HCT116 (cell line): Measurements from ENCODE around the gene SCD5.

Experiments
- CEBPB ChIP-seq: IDR thresholded peaks from 2 replicates; pipeline ENCODE4 v1.6.1; 2012; ENCODE audit warnings: low read depth
- EZH2 ChIP-seq: fragments of 200-600 bp; sonication (generic); IDR thresholded peaks from 2 replicates; pipeline ENCODE4 v1.6.1; 2017; ENCODE audit warnings: antibody characterized with exemption, mixed run types
- POLR2A ChIP-seq: IDR thresholded peaks from 2 replicates; pipeline ENCODE4 v1.7.0; 2011; ENCODE audit warnings: borderline replicate concordance; ENCODE audit not compliant: insufficient read depth, insufficient read length; ENCODE audit errors: extremely low read depth
- POLR2AphosphoS5 ChIP-seq: IDR thresholded peaks from 2 replicates; pipeline ENCODE4 v1.6.1; 2011; ENCODE audit warnings: mild to moderate bottlenecking, low read depth, low read length, moderate library complexity
- REST ChIP-seq: IDR thresholded peaks from 2 replicates; pipeline ENCODE4 v1.6.1; 2012; ENCODE audit warnings: low read depth
- YY1 ChIP-seq: IDR thresholded peaks from 2 replicates; pipeline ENCODE4 v1.6.1; 2011; ENCODE audit warnings: low read length, low read depth, moderate library complexity, mild to moderate bottlenecking; ENCODE audit not compliant: insufficient replicate concordance; ENCODE audit errors: extremely low read depth
- ZNF274 ChIP-seq: fragments of 200-500 bp; sonication (Bioruptor generic); IDR thresholded peaks from 2 replicates; pipeline ENCODE4 v1.6.1; 2014; ENCODE audit warnings: mild to moderate bottlenecking, low read depth, low read length, inconsistent platforms
- TF ChIP-seq, protein P1 (sequence below), 3 experiments: fragments of 200-600 bp in 1 of 3; sonication (generic) in 1 of 3; IDR thresholded peaks in 2 of 3; conservative IDR thresholded peaks in 1 of 3; 2 replicates each; pipeline ENCODE4 v1.5.1; 2012 to 2017; ENCODE audit warnings: low read depth in 2 of 3, low read length in 2 of 3, antibody characterized with exemption in 1 of 3, borderline replicate concordance in 1 of 3, control low read depth in 1 of 3, mild to moderate bottlenecking in 1 of 3, mixed read lengths in 1 of 3, mixed run types in 1 of 3, moderate library complexity in 1 of 3; ENCODE audit not compliant: insufficient read depth in 1 of 3

DNA sequence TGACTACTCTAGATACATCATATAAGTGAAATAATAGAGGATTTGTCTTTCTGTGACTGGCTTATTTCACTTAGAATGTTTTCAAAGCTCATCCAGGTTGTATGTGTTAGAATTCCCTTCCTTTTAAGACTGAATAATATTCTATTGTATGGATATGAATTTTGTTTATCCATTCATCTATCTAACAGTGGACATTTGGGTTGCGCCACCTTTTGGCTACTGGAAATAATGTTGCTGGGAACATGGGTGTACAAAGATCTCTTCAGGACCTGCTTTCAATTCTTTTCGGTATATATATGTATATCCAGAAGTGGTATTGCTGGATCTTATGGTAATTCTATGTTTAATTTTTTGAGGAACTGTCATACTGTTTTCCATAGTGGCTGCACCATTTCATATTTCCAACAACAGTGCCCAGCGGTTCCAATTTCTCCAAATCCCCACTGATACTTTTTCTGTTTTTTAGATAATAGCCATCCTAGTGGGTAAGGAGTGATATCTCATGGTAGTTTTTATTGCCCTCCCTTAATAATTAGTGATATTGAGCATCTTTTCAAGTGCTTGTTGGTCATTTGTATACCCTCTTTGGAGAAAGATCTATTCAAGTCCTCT lies 3.4 kb upstream of the SCD5 start:
- TF ChIP-seq, protein P1, sequence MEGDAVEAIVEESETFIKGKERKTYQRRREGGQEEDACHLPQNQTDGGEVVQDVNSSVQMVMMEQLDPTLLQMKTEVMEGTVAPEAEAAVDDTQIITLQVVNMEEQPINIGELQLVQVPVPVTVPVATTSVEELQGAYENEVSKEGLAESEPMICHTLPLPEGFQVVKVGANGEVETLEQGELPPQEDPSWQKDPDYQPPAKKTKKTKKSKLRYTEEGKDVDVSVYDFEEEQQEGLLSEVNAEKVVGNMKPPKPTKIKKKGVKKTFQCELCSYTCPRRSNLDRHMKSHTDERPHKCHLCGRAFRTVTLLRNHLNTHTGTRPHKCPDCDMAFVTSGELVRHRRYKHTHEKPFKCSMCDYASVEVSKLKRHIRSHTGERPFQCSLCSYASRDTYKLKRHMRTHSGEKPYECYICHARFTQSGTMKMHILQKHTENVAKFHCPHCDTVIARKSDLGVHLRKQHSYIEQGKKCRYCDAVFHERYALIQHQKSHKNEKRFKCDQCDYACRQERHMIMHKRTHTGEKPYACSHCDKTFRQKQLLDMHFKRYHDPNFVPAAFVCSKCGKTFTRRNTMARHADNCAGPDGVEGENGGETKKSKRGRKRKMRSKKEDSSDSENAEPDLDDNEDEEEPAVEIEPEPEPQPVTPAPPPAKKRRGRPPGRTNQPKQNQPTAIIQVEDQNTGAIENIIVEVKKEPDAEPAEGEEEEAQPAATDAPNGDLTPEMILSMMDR (IDR thresholded peaks at IDR 0.05 in 2 of 3, conservative IDR thresholded peaks at IDR 0.05 in 1 of 3; ENCODE audit: borderline replicate concordance in 1 of 3, insufficient read depth in 1 of 3, low read depth in 2 of 3, low read length in 2 of 3): peak; percentile 54 to 72 (median 58); a peak in 5 of 6 replicates
- no peak for TF ChIP-seq CEBPB
- TF ChIP-seq POLR2A: no peak
- no peak for TF ChIP-seq ZNF274
- TF ChIP-seq POLR2AphosphoS5: no peak
- TF ChIP-seq EZH2: no peak
- no peak for TF ChIP-seq YY1
- no peak for TF ChIP-seq REST
